Middle frontal gyrus (tissue), 1 donor: ENCODE results near the gene RPS6KC1.
"Not testable (repeated sequence)": the region's sequence is repeated elsewhere in the genome, so short reads cannot be mapped to it uniquely, and the experiment has no call there.

Experiments
- DNase-seq: peaks from one replicate; pipeline ENCODE4 v3.0.0-alpha.2; 2015; ENCODE audit warnings: low spot score; ENCODE audit errors: extremely low spot score

The RPS6KC1 gene

DNA sequence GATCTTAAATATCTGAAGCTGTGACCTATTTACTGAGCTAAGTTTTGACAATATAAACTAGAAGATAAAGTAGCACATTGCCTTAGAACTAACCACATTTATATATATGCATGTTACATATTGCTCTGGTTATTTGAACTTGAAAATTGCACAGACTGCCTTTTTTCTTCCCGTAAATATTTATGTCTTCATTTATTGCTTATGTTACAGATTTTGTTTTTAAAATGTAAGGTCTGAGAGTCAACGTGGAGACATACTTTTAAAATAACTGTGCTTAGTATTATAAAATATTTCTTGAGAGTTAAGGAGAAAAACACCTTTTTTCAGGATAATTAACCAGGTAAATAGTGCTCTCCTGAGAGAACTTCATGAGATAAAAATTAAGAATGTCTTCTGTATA is 3.1 kb downstream of the RPS6KC1 start:
- no peak for DNase-seq

DNA sequence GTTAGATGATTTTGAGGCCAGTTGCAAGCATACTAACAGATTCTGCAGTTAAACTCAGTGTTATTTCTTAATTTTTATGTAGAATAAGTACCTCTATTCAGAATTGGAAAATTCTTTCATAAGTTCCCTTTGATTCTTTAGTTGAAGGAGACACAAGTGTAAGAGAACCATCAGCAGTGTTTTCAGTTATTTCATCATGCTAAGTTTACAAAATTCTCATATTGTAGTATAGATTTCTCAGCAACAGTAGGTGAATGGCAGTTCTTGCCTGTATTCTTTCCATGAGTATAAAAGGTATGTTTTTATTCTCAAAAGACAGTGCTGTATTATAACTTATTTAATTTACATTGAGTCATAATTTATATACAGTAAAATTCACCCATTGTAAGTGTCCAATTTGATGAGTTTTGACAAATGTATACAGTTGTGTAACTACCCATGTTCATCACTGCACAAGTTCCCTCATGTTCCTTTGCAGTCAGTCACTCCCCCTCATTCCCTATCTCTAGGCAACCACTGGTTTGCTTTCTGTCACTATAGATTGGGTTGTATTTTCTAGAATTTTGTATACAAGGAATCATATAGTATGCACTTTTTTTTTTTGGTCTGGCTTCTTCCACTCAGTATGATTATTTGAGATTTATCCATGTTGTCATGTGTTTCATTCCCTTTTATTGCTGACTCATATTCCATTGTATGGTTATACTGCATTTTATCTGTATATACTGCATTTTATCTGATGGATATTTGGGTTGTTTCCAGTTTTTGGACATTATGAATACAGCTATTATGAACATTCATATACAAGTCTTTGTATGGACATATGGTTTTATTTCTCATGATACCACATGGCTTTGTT is 3.9 kb downstream of the RPS6KC1 start:
- no peak for DNase-seq

DNA sequence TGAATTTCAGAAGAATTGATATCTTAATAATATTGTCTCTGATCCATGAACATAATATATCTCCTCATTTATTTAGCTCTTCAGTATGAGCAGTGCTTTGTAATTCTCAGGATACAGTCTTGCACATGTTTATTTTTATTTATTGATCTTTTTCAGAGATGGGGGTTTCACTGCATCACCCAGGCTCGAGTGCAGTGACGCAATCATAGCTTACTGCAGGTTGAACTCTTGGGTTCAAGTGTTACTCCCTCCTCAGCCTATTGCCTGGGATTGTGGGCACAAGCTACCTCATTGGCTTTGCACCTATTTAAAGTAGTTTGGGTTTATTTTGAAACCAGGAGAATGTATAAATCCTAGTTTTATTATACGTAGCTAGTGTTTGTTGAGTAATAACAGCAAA is 4.7 kb downstream of the RPS6KC1 start:
- DNase-seq, result no peak

DNA sequence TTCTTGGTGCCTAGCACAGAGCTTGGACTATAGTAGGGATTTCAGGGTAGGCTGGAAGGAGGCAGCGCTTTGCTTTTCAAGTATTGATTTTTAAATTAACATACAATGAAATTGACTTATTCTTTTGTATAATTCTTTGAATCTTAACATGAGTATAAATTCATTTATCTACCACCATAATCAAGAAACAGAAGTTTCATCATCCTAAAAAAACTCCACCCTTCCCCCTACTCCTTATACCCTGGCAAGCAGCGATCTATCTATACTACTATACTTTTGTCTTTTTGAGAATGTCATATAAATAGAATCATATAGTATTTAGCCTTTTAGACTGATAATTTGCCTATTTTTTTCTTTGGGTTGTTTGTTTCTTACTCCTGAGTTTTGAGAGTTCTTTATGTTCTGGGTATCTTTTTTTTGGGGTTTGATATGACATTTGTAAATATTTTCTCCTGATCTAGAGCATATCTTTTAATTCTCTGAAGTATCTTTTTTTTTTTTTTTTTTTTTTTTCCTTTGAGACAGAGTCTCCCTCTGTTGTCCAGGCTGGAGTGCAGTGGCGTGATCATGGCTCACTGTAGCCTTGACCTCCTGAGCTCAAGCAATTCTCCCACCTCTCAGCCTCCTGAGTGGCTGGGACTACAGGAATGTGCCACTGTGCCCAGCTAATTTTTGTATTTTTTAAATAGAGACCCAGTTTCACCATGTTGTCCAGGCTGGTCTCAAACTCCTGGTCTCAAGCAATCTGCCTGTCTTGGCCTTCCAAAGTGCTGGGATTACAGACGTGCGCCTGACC is 6.4 kb downstream of the RPS6KC1 start:
- no peak for DNase-seq

DNA sequence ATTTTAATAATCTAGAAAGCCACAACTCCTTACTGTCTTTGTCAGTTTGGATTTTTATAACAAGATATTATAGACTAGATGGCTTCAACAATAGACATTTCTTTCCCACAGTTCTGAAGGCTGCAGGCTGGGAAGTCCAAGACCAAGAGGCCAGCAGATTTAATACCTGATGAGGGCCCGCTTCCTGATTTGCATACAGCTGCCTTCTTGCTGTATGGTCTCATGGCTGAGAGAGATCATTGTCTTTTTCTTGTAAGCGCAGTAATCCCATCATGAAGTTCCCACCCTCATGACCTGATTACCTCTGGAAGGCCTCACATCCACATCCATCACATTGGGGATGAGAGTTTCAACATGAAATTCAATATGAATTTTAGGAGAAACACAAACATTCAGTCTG is 9.8 kb downstream of the RPS6KC1 start:
- no peak for DNase-seq

DNA sequence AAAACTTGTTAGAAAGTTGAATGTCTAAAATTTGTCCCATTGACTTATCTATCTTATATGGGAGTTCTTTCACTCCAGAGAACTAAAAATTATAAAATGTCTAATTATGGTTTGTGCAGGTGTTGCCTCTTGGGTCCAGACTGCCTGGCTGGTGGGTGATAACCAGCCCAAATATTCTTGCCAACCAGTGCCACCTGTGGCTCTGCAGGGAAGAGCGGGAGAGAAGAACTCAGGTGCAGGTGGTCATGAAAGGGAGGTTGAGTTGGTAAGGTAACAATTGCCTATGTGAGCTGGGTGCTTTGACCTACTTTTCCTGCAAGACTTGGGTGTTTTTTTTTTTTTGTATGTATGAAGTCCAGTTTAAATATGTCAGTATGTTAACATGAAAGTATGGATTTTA is 10.2 kb downstream of the RPS6KC1 start:
- no peak for DNase-seq

DNA sequence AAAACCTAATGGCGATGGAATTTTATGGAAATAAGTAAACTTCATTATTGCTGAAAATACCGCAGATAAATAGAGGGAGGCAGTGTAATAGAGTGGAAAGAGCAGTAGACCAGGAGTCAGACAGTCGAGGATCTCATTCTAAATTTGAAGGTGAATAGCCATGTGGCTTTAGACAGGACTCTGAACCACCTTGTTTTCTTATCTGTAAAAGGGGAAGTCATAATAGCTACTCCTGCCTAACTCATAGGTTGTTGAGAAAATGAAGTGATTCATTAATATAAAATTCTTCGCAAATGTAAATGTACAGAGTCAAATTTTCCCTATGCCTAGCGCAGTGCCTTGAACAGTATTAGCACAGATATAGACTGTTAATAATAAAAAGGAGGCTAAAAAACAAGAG is 14.8 kb downstream of the RPS6KC1 start:
- DNase-seq, result no peak

DNA sequence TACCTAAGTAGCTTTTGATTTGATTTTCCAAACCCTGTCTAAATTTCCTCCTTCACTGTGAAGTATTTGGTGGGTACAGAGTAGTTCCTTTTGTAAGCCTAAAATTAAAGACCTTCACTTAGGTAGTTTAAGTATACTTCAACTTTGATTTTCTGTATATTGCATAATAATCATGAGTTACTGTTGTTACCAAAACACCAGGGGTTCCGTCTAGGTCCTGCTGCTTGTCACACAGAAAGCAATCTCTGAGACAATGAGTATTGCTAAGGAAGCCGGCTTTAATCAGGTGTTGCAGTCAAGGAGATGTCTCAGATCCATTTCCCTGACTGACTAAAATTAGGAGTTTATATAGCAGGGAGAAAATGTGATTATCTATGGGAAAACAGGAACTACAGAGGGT is 15.3 kb downstream of the RPS6KC1 start:
- DNase-seq, result no peak

DNA sequence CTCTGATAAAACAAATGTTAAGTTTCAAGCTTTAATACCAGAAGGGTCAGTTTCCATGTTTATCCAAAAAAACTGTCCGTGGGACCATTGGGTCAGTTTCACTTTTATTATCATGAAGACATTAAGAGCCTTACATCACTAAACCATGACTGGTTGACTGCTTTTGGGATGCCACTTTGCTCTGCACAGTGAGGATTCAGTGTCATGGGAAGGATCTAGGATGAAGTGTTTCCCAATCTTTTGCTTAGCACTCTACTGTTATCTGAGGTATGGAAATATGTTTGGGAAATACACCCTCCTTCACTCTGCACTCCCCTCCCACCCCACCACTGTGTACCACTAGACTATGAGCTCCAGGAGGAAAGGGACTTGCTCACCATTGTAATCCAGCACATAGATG is 16.3 kb downstream of the RPS6KC1 start:
- DNase-seq, result no peak

DNA sequence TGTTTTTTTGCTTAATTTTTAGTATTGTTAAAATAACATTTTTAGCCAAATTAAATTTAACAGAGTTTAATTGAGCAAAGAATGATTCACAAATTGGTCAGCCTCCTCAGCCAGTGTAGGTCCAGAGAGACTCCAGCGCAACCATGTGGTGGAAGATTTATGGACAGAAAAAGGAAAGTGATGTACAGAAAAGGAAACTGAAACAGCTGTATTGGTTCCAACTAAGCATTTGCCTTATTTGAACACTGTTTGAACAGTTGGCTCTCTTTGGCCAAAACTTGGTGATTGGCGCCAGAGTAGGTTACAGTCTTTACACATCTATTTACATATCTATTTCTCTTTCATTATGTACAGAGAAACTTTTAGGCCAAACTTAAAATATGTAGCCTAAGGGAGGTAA is 19.4 kb downstream of the RPS6KC1 start:
- DNase-seq, result no peak

DNA sequence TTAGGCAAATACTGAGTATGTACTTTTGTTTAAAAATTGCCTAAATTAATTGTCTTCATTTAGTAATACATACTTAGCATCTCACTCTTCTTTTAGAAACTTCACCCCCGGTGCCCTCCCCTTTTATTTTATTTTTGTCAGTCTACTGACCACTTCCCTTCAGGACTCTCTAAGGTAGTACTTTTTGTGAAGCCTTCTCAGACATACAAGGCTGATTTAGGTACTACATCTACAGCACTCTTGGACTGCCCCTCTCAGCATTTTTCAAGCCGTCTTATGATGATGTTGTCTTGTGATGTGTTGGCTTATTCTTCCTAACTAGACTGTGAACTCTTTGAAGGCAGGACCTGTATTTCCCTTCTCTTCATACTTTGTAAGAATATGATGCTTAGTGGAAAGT is 24.7 kb downstream of the RPS6KC1 start:
- no peak for DNase-seq

DNA sequence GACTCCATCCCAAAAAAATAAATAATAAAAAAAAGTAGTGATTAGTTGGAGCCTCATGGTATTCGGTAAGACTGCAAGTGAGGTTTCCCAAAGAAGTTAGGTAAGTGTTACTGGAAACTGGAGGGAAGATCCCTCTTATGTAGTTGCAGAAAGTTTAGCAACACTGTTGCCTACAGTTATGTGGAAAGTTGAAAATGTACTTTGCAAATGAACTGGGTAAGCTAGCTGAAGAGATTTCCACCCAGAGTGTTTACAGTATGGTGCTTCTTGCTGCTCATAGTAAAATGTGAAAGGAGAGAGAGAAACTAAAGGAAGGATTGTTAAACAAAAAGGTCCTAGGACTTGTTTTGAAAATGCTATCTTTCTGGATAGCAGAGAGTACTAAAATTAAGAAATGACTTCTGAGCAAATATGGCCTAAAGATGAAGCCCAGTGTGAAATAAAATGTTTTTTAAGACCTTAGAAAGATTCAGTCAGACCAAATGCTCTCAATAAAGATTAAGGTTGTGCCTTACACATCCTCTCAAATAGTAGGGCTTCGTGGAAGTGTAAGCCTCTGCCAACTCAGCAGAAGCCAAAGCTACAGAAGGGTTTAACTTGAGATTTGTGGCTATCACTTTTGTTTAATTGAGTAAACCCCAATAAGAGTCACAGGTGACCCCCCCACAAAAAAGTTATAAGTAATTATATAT is 31.5 kb downstream of the RPS6KC1 start:
- DNase-seq, result no peak

DNA sequence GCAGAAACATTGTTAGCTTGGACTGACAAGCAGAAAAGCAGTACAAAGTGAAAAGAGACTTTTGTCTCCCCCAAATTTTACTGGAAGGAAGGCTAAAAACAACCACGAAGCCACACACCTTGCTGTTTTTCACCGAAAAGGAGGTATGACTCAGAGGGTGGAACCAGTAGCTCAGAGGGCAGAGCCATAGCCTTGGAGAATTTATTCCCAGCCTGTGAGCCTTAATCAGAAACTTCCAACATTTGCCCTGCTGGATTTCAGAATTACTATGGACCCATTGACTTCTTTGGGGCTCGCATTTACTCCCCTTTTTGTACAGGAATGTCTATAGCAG is 32.0 kb downstream of the RPS6KC1 start:
- DNase-seq, result no peak

DNA sequence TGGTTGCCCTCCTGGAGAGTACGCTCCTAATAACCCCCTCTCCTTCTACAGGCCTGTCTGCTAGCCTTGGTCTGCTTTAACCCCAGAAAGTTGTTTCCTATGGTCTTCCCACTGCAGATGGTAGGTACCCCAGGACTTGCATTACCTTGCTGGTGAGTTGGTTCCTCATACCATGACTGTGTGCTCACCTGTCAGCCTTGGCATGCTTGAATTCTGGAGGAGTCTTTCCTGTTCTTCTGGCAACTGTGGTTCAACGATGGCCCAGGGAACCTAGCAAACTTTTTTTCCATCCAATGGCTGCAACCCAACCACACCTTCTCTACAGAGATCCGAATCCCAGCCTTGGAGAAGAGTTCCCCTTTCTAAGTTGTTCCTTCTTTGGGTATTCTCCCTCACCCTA is 36.9 kb downstream of the RPS6KC1 start:
- DNase-seq, result no peak

DNA sequence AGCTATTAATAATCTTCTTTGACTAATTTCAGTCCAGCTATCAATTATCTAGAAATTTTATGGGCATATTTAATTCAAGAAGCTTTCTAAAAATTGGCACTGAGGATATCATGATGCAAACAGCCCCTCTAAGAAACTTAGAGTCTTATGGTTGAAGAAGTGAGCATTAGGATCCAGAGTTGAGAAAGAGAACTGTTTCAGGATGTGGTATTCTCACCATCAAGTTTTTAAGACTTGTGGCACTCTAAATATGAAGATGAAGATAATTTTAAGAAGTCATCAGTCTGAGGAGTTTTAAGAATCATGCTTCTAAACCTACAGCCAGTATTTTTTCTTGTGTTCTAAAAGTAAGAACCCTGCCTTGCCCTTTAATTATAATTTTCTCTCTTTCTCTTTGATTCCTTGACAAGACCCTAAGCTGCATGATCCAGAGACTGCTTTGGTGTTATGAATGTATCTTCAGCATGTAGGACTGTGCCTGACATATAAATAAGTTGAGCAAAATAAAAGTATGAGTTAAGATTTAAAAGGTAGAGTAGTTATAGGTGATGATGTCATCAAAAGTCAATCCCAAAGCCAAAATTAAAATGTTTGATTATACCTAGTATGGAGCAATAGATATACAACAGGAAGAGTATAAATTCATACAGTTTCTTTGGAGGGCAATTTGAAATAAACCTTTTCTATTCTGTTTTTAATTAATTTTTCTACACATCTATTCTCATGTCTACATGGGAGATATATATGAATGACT is 39.1 kb downstream of the RPS6KC1 start:
- DNase-seq, result no peak

DNA sequence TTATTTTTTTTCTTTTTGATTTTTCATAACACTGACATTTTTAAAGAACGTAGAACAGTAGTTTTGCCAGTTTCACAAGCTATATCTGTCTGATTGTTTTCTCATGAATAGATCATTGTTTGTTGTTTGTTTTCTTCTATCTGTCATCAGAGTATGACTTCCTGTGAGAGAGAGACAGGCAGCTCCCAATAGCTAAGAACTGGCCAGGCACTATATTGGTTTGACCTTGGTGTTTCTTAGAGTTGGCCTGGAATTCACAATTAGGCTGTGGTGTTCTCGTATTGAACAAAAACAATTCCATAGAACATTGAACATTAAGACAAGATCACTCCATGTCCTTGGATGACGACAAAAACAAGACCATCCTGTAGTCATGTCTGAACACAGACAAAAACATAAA is 43.4 kb downstream of the RPS6KC1 start:
- no peak for DNase-seq

DNA sequence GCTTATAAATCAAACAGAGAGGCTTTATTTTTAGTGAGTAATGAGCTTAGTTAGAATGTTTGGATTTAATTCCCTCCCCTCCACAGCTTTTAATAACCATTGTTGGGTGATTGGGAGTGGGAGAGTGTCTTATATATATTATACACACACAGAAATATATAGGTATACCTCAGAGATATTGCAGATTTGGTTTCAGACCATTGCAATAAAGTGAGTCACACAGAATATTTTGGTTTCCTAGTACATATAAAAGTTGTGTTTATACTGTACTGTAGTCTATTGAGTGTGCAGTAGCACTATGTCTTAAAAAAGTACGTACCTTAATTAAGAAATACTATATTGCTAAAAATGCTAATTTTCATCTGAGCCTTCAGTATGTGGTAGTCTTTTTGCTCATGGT is 44.4 kb downstream of the RPS6KC1 start:
- DNase-seq, result no peak

DNA sequence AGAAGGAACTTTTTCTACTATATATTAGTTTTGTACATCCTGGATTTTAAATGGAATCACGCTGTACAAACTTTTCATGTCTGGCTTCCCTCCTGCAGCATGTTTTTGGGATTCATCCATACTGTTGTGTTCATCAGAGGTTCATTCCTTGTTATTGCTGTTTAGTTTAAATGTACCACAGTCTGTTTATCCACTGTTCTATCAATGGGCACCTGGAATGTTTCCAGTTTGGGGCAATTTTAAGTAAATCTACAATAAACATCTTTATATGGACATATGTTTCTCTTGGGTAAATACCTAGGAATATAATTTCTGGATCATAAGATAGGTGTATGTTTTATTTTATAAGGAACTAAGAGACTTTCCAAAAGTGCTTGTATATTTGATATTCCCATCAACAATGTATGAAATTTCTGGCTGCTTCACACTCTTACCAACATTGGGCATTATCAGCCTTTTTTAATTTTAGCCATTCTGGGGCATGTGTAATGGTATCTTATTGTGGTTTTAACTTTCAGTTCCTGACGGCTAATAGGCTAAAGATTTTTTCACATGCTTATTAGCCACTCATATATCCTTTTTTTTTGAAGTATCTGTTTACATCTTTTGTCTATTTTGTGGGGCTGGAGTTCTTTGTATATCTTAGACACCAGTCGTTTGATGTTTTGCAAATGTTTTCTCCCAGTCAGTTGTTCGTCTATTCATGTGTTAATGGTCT is 48.8 kb downstream of the RPS6KC1 start:
- DNase-seq, result no peak

DNA sequence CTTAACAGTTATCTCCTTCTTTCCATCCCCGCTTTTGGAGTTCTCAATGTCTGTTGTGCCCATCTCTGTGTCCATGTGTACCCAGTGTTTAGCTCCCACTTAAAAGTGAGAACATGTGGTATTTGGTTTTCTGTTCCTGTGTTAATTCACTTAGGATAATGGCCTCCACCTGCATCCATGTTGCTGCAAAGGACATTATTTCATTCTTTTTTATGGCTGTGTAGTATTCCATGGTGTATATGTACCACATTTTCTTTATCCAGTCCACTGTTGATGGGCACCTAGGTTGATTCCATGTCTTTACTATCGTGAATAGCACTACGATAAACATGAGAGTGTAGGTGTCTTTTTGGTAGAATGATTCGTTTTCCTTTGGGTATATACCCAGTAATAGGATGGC is 49.5 kb downstream of the RPS6KC1 start:
- not testable (repeated sequence) for DNase-seq

DNA sequence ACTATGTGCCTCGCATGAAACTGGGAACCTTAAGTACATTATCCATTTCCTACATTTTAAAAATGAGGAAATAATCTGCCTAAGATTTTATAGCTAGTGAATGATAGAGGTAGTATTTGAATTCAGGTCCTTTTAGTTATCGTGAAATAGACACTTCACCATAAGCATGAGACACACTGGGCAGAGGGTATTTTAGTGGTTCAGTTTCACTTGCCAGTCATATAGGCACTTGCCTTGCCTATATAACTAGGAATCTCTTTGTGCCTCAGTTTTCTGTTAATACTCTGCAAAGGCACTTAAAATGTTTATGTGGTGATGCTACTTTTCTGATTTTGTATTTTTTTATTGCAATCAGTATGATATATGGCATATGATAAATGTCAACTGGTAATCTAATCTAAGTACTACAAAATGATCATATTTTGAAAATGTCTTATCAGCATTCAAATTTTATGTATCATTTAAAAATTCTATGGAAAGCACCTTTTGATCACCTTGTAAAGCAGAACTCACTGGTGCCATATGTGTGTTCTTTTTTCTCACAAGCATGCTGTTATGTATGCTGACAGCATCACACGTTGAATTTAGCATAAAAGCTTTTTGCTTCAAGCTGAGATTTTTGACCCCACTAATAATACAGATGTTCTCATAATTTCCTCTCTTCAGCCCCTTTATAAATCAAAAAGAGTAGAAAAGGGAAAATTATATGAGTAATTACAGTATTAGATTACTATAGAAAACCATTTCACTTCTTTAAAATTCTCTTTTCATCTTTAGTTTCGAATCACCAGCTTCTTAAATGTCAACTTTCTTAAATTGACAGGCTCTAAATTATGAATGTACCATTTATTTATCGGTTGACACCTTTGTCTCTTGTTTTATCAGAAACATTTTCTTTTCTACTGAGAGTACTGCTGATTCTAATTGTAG is 52.6 kb downstream of the RPS6KC1 start:
- DNase-seq, result no peak
